ENCODE data around the gene SLC35B2. TPM values are rescaled to one million over a fixed set of nuclear protein-coding genes. Genes with fewer than 3 reads are reported as not detected.

Gene SLC35B2
- total and polyA plus RNA-seq, 9 of the 15 experiments (the other 6 are each of a cell fraction or from before 2014, with no cell fraction given) = 14.5 to 59.1 (median 47.1) TPM

DNA sequence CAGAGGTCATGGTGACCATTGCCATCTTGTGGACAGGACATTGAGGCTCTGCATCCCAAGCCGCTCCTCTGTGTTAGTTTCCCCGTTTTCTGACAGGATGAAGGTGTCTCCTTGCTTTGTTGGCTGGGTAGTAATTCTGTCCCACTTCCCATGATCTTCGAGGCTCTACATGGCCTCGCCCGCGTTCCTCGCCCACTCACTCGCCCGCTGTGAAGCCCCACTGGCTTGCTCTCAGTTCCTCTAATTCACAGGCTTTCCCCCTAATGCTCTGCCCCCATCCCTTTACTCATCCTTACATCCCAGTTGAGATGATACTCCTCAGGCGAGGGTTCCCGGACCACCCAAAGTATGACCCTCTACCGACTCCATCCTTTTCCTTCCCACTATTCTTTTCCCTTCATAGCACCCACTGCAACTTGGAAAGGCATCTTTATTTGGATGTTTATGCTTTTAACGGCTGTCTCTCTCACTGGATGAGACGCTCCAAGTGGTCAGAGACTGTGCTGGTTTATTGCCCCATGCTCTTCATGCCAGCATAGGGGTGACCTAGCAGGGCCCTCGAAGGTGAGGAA is 511 bp upstream of the SLC35B2 start (continued):
- TF ChIP-seq, protein P1, sequence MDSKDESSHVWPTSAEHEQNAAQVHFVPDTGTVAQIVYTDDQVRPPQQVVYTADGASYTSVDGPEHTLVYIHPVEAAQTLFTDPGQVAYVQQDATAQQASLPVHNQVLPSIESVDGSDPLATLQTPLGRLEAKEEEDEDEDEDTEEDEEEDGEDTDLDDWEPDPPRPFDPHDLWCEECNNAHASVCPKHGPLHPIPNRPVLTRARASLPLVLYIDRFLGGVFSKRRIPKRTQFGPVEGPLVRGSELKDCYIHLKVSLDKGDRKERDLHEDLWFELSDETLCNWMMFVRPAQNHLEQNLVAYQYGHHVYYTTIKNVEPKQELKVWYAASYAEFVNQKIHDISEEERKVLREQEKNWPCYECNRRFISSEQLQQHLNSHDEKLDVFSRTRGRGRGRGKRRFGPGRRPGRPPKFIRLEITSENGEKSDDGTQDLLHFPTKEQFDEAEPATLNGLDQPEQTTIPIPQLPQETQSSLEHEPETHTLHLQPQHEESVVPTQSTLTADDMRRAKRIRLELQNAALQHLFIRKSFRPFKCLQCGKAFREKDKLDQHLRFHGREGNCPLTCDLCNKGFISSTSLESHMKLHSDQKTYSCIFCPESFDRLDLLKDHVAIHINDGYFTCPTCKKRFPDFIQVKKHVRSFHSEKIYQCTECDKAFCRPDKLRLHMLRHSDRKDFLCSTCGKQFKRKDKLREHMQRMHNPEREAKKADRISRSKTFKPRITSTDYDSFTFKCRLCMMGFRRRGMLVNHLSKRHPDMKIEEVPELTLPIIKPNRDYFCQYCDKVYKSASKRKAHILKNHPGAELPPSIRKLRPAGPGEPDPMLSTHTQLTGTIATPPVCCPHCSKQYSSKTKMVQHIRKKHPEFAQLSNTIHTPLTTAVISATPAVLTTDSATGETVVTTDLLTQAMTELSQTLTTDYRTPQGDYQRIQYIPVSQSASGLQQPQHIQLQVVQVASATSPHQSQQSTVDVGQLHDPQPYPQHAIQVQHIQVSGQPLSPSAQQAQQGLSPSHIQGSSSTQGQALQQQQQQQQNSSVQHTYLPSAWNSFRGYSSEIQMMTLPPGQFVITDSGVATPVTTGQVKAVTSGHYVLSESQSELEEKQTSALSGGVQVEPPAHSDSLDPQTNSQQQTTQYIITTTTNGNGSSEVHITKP (IDR thresholded peaks at IDR 0.05; ENCODE audit: partially characterized antibody) = no peak
- TF ChIP-seq ZKSCAN8 (CRISPR knock-in tag; IDR thresholded peaks at IDR 0.05) (no peak), ATF7 (IDR thresholded peaks at IDR 0.05) (no peak; the same call in 1 of the 2 replicates), ZNF696 (CRISPR knock-in tag; conservative IDR thresholded peaks at IDR 0.05) (no peak), NR3C1 (CRISPR knock-in tag; IDR thresholded peaks at IDR 0.05) (no peak), TRIM28 (IDR thresholded peaks at IDR 0.05) (no peak), NR2F6 (CRISPR knock-in tag; IDR thresholded peaks at IDR 0.05) (no peak), MED1 (CRISPR knock-in tag; IDR thresholded peaks at IDR 0.05; ENCODE audit: borderline replicate concordance) (no peak), NKRF (IDR thresholded peaks at IDR 0.05; ENCODE audit: borderline replicate concordance) (0 out of 2 replicates have a peak, but pooled peaks have one; percentile 45), RCOR1 (IDR thresholded peaks at IDR 0.05; ENCODE audit: borderline replicate concordance in 1 of 2, low read depth in 2 of 2, low read length in 2 of 2) (peak in 1 of 2 experiments; percentile 60; a peak in 1 of 4 replicates), SAFB (IDR thresholded peaks at IDR 0.05; ENCODE audit: borderline replicate concordance, low read depth, low read length) (no peak), ZSCAN32 (CRISPR knock-in tag; IDR thresholded peaks at IDR 0.05) (no peak), PHB2 (IDR thresholded peaks at IDR 0.05; ENCODE audit: low read depth) (no peak), ZNF282 (CRISPR knock-in tag; IDR thresholded peaks at IDR 0.05) (no peak), ZNF24 (IDR thresholded peaks at IDR 0.05) (no peak), ZKSCAN3 (CRISPR knock-in tag; IDR thresholded peaks at IDR 0.05) (no peak), ZNF668 (CRISPR knock-in tag; IDR thresholded peaks at IDR 0.05) (no peak), SPI1 (IDR thresholded peaks at IDR 0.05; ENCODE audit: borderline replicate concordance, low read depth, low read length) (0 out of 2 replicates have a peak, but pooled peaks have one; percentile 26)
- TF ChIP-seq, protein P2, sequence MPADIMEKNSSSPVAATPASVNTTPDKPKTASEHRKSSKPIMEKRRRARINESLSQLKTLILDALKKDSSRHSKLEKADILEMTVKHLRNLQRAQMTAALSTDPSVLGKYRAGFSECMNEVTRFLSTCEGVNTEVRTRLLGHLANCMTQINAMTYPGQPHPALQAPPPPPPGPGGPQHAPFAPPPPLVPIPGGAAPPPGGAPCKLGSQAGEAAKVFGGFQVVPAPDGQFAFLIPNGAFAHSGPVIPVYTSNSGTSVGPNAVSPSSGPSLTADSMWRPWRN (IDR thresholded peaks at IDR 0.05; ENCODE audit: low read depth) = no peak
- TF ChIP-seq, protein P3, sequence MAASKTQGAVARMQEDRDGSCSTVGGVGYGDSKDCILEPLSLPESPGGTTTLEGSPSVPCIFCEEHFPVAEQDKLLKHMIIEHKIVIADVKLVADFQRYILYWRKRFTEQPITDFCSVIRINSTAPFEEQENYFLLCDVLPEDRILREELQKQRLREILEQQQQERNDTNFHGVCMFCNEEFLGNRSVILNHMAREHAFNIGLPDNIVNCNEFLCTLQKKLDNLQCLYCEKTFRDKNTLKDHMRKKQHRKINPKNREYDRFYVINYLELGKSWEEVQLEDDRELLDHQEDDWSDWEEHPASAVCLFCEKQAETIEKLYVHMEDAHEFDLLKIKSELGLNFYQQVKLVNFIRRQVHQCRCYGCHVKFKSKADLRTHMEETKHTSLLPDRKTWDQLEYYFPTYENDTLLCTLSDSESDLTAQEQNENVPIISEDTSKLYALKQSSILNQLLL (CRISPR knock-in tag; IDR thresholded peaks at IDR 0.05; ENCODE audit: borderline replicate concordance) = no peak
- TF ChIP-seq, protein P4, sequence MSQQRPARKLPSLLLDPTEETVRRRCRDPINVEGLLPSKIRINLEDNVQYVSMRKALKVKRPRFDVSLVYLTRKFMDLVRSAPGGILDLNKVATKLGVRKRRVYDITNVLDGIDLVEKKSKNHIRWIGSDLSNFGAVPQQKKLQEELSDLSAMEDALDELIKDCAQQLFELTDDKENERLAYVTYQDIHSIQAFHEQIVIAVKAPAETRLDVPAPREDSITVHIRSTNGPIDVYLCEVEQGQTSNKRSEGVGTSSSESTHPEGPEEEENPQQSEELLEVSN (IDR thresholded peaks at IDR 0.05; ENCODE audit: borderline replicate concordance in 1 of 2, extremely low read depth in 1 of 2, insufficient read depth in 1 of 2, insufficient read length in 1 of 2, low read depth in 1 of 2, low read length in 1 of 2, poor library complexity in 1 of 2, severe bottlenecking in 1 of 2) = no peak

Data from K562 (cell line).